Neural cell (in vitro differentiated cells): ENCODE data around the gene MND1. TPM values are rescaled to one million over a fixed set of nuclear protein-coding genes. Genes with fewer than 3 reads are reported as not detected.

Experiments used
- H2AFZ ChIP-seq: fragments of 200-600, 300-800 bp; sonication (generic), shearing (Covaris generic); 2 replicates; pipeline ENCODE4 v1.6.0; 2014; ENCODE audit warnings: low read depth, mild to moderate bottlenecking, antibody characterized with exemption, low read length, moderate library complexity
- H3F3A ChIP-seq: fragments of 200-600 bp; shearing (Covaris generic); 2 replicates; pipeline ENCODE4 v1.6.1; 2016; ENCODE audit warnings: mild to moderate bottlenecking, moderate library complexity, mixed read lengths, antibody characterized with exemption, low read length; ENCODE audit not compliant: insufficient read depth, poor library complexity, severe bottlenecking
- H3K27ac ChIP-seq: fragments of 200-600, 300-800 bp; sonication (generic), shearing (Covaris generic); 2 replicates; pipeline ENCODE4 v1.5.1; 2014; ENCODE audit warnings: mild to moderate bottlenecking, low read length, moderate library complexity
- H3K27me3 ChIP-seq: fragments of 300-800, 200-600 bp; sonication (generic), shearing (Covaris generic); 2 replicates; pipeline ENCODE4 v1.6.0; 2014; ENCODE audit warnings: mild to moderate bottlenecking, low read depth, low read length, moderate library complexity; ENCODE audit not compliant: insufficient read depth
- H3K36me3 ChIP-seq: fragments of 300-800, 200-600 bp; sonication (generic), shearing (Covaris generic); 2 replicates; pipeline ENCODE4 v1.5.1; 2014; ENCODE audit warnings: mild to moderate bottlenecking, antibody characterized with exemption, low read length, moderate library complexity; ENCODE audit not compliant: insufficient read depth
- H3K4me2 ChIP-seq: fragments of 300-800, 200-600 bp; sonication (generic), shearing (Covaris generic); 2 replicates; pipeline ENCODE4 v1.6.0; 2014; ENCODE audit warnings: mild to moderate bottlenecking, low read length
- H3K4me3 ChIP-seq: fragments of 300-800, 200-600 bp; sonication (generic), shearing (Covaris generic); 2 replicates; pipeline ENCODE4 v1.5.1; 2014; ENCODE audit warnings: mild to moderate bottlenecking, low read length, moderate library complexity
- H3K79me2 ChIP-seq: fragments of 200-600 bp; shearing (Covaris generic); replicated peaks from 2 replicates; pipeline ENCODE4 v1.6.0; 2014; ENCODE audit warnings: mild to moderate bottlenecking, low read length, moderate library complexity; ENCODE audit not compliant: insufficient read depth
- H3K9ac ChIP-seq: fragments of 300-800, 200-600 bp; sonication (generic), shearing (Covaris generic); 2 replicates; pipeline ENCODE4 v1.6.1; 2016; ENCODE audit warnings: mild to moderate bottlenecking, low read length, mixed read lengths
- H3K9me2 ChIP-seq: fragments of 200-600 bp; shearing (Covaris generic); 2 replicates; pipeline ENCODE4 v1.6.1; 2016; ENCODE audit warnings: mild to moderate bottlenecking, low read length, mixed read lengths; ENCODE audit not compliant: insufficient read depth
- H3K9me3 ChIP-seq: fragments of 200-600, 300-800 bp; sonication (generic), shearing (Covaris generic); 2 replicates; pipeline ENCODE4 v1.6.1; 2016; ENCODE audit warnings: mild to moderate bottlenecking, mixed run types, low read length, moderate library complexity, mixed read lengths
- H4K20me1 ChIP-seq: fragments of 200-600 bp; shearing (Covaris generic); 2 replicates; pipeline ENCODE4 v1.6.1; 2016; ENCODE audit warnings: mild to moderate bottlenecking, mixed run types; ENCODE audit not compliant: insufficient read depth
- EP300 ChIP-seq: fragments of 450-650 bp; conservative IDR thresholded peaks from 2 replicates; pipeline ENCODE4 v1.6.1; 2014; ENCODE audit warnings: antibody characterized with exemption, mild to moderate bottlenecking, moderate library complexity; ENCODE audit not compliant: poor library complexity, severe bottlenecking
- EZH2 ChIP-seq: fragments of 200-600, 300-800 bp; shearing (Covaris generic), sonication (generic); IDR thresholded peaks from 2 replicates; pipeline ENCODE4 v1.6.1; 2014; ENCODE audit warnings: antibody characterized with exemption, low read length, borderline replicate concordance, mild to moderate bottlenecking; ENCODE audit not compliant: insufficient read depth, poor library complexity, severe bottlenecking
- MXI1 ChIP-seq: fragments of 450-650 bp; conservative IDR thresholded peaks from 2 replicates; pipeline ENCODE4 v1.6.1; 2014; ENCODE audit warnings: antibody characterized with exemption, mild to moderate bottlenecking; ENCODE audit not compliant: poor library complexity, severe bottlenecking
- POLR2AphosphoS5 ChIP-seq: IDR thresholded peaks from 2 replicates; pipeline ENCODE4 v1.6.1; 2012
- RAD21 ChIP-seq: fragments of 450-650 bp; conservative IDR thresholded peaks from 2 replicates; pipeline ENCODE4 v1.6.1; 2014; ENCODE audit warnings: antibody characterized with exemption, mild to moderate bottlenecking, moderate library complexity
- SMC3 ChIP-seq: fragments of 450-650 bp; conservative IDR thresholded peaks from 2 replicates; pipeline ENCODE4 v1.6.1; 2014; ENCODE audit warnings: antibody characterized with exemption, mild to moderate bottlenecking, moderate library complexity; ENCODE audit not compliant: poor library complexity
- TAF1 ChIP-seq: IDR thresholded peaks from 2 replicates; pipeline ENCODE4 v1.6.1; 2012; ENCODE audit warnings: low read depth
- polyA plus RNA-seq: library from polyadenylated mRNA; depleted of rRNA; stranded (reverse); fragments of >200 nt; gene quantifications from 2 replicates; pipeline ENCODE4 v1.2.3, GENCODE V29; 2014
- TF ChIP-seq, protein P1 (sequence below): IDR thresholded peaks from 2 replicates; pipeline ENCODE4 v1.6.1; 2012; ENCODE audit warnings: borderline replicate concordance
- TF ChIP-seq, protein P2 (sequence below): fragments of 450-650 bp; IDR thresholded peaks from 2 replicates; pipeline ENCODE4 v1.5.1; 2014; ENCODE audit warnings: antibody characterized with exemption, mild to moderate bottlenecking, moderate library complexity; ENCODE audit not compliant: poor library complexity, severe bottlenecking

The MND1 gene
- polyA plus RNA-seq, 1 donor from 2014 or later, result 5.6 TPM

DNA sequence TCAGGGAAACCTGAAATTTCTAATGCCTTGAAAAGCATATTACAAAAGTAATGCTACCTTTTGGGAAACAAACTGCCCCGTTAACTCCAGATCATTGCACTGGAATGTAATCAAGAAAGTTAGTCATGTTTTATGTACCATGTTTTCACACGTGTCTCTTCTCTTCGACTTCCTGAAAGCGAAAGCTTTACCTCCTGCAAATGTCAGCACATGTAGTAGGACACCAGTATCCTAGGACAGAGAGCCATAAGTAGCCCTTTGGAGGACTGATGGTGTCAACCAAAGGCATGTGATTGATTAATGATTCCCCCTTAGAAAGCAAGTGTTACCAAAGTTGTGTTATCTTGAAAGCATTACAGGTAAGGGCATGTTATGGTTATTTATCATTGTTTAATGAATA lies 8.8 kb upstream of the MND1 start:
- no peak for TF ChIP-seq SMC3
- no peak for TF ChIP-seq MXI1
- no peak for TF ChIP-seq RAD21
- no peak for TF ChIP-seq EZH2
- TF ChIP-seq, protein P1, sequence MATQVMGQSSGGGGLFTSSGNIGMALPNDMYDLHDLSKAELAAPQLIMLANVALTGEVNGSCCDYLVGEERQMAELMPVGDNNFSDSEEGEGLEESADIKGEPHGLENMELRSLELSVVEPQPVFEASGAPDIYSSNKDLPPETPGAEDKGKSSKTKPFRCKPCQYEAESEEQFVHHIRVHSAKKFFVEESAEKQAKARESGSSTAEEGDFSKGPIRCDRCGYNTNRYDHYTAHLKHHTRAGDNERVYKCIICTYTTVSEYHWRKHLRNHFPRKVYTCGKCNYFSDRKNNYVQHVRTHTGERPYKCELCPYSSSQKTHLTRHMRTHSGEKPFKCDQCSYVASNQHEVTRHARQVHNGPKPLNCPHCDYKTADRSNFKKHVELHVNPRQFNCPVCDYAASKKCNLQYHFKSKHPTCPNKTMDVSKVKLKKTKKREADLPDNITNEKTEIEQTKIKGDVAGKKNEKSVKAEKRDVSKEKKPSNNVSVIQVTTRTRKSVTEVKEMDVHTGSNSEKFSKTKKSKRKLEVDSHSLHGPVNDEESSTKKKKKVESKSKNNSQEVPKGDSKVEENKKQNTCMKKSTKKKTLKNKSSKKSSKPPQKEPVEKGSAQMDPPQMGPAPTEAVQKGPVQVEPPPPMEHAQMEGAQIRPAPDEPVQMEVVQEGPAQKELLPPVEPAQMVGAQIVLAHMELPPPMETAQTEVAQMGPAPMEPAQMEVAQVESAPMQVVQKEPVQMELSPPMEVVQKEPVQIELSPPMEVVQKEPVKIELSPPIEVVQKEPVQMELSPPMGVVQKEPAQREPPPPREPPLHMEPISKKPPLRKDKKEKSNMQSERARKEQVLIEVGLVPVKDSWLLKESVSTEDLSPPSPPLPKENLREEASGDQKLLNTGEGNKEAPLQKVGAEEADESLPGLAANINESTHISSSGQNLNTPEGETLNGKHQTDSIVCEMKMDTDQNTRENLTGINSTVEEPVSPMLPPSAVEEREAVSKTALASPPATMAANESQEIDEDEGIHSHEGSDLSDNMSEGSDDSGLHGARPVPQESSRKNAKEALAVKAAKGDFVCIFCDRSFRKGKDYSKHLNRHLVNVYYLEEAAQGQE, result no peak
- TF ChIP-seq POLR2AphosphoS5, result no peak
- TF ChIP-seq EP300, result no peak
- TF ChIP-seq, protein P2, sequence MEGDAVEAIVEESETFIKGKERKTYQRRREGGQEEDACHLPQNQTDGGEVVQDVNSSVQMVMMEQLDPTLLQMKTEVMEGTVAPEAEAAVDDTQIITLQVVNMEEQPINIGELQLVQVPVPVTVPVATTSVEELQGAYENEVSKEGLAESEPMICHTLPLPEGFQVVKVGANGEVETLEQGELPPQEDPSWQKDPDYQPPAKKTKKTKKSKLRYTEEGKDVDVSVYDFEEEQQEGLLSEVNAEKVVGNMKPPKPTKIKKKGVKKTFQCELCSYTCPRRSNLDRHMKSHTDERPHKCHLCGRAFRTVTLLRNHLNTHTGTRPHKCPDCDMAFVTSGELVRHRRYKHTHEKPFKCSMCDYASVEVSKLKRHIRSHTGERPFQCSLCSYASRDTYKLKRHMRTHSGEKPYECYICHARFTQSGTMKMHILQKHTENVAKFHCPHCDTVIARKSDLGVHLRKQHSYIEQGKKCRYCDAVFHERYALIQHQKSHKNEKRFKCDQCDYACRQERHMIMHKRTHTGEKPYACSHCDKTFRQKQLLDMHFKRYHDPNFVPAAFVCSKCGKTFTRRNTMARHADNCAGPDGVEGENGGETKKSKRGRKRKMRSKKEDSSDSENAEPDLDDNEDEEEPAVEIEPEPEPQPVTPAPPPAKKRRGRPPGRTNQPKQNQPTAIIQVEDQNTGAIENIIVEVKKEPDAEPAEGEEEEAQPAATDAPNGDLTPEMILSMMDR, result no peak
- no peak for TF ChIP-seq TAF1
- H3K79me2 ChIP-seq, result peaks cover 4% of the 10 kb centered on the region
- no peaks in the 10 kb centered on the region for H3K27me3 ChIP-seq
- H3K27ac ChIP-seq, result no peak overlapping the region
- H2AFZ ChIP-seq, result no peak overlapping the region
- no peak overlapping the region for H3K4me2 ChIP-seq
- H3K9ac ChIP-seq, result no peak overlapping the region
- no peaks in the 10 kb centered on the region for H3F3A ChIP-seq
- H3K9me2 ChIP-seq, result no peaks in the 10 kb centered on the region
- H3K36me3 ChIP-seq, result peaks cover 38% of the 10 kb centered on the region
- H3K9me3 ChIP-seq, result no peaks in the 10 kb centered on the region
- H3K4me3 ChIP-seq, result no peak overlapping the region
- H4K20me1 ChIP-seq, result no peaks in the 10 kb centered on the region

DNA sequence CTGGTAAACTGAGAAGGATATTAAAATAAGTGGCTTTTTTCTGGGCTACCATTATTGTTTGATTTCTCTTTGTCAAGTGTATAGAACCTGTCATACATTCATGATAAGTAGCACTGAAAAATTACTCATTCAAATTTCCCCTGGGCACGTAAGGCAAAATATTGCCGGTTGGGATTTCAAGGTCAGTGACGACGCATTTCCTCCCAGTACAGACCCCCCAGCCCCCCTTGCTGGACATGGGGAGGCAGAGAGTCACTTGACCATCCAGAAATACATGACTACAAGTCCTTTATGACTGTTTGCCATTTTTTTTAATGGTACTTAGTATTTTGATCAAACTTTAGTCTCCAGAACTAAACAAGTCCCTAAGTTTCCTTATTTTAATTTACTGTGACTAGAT lies 6.8 kb upstream of the MND1 start:
- Histone ChIP-seq H3K36me3 (peaks cover 38% of the 10 kb centered on the region), H3K4me3 (no peak overlapping the region), H3K9me3 (no peaks in the 10 kb centered on the region), H3K9me2 (no peaks in the 10 kb centered on the region), H2AFZ (no peak overlapping the region), H3F3A (no peaks in the 10 kb centered on the region), H3K4me2 (no peak overlapping the region), H3K27ac (no peak overlapping the region), H3K27me3 (no peaks in the 10 kb centered on the region), H4K20me1 (no peaks in the 10 kb centered on the region), H3K79me2 (peaks cover 4% of the 10 kb centered on the region), H3K9ac (no peak overlapping the region)
- TF ChIP-seq TAF1 (no peak), SMC3 (no peak), EZH2 (no peak), MXI1 (no peak), POLR2AphosphoS5 (no peak), EP300 (no peak), RAD21 (no peak)
- TF ChIP-seq, protein P1, result no peak
- TF ChIP-seq, protein P2, result no peak
